Measurements from ENCODE around the gene ABCA3. TPM values are rescaled to one million over a fixed set of nuclear protein-coding genes. Genes with fewer than 3 reads are reported as not detected.

Gene ABCA3
- polyA plus RNA-seq, 1 donor from 2014 or later = 30.7 TPM

- H3K9ac ChIP-seq (ENCODE audit: low read length) = no peak overlapping the region
- H3K36me3 ChIP-seq (ENCODE audit: insufficient read depth, low read length) = no peaks in the 10 kb centered on the region
- no peak overlapping the region for H3K27ac ChIP-seq (ENCODE audit: low read length)
Measured at GRCh38 chr16:2244926-2245795, 95.4 kb downstream of the ABCA3 start.

GRCh38 chr16:2244301-2244700 is 96.2 kb downstream of the ABCA3 start:
- Histone ChIP-seq H2AFZ (ENCODE audit: low read depth, low read length) (no peak overlapping the region), H3K9ac (ENCODE audit: low read length) (no peak overlapping the region), H4K20me1 (ENCODE audit: insufficient read depth) (no peaks in the 10 kb centered on the region), H3K79me2 (replicated peaks; ENCODE audit: insufficient read depth, low read length) (peaks cover 4% of the 10 kb centered on the region), H3K9me2 (ENCODE audit: insufficient read depth, low read length) (no peaks in the 10 kb centered on the region), H3K4me2 (ENCODE audit: low read length) (no peak overlapping the region), H3K27me3 (ENCODE audit: insufficient read depth, low read depth, low read length) (no peaks in the 10 kb centered on the region), H3K36me3 (ENCODE audit: insufficient read depth, low read length) (no peaks in the 10 kb centered on the region), H3K9me3 (ENCODE audit: low read length) (no peaks in the 10 kb centered on the region), H3F3A (ENCODE audit: insufficient read depth, low read length, poor library complexity, severe bottlenecking) (no peaks in the 10 kb centered on the region), H3K27ac (ENCODE audit: low read length) (no peak overlapping the region), H3K4me3 (ENCODE audit: low read length) (no peak overlapping the region)
- TF ChIP-seq EP300 (conservative IDR thresholded peaks at IDR 0.05; ENCODE audit: poor library complexity, severe bottlenecking) (no peak), MXI1 (conservative IDR thresholded peaks at IDR 0.05; ENCODE audit: poor library complexity, severe bottlenecking) (no peak), EZH2 (IDR thresholded peaks at IDR 0.05; ENCODE audit: borderline replicate concordance, insufficient read depth, low read length, poor library complexity, severe bottlenecking) (no peak)
- TF ChIP-seq, protein P1, sequence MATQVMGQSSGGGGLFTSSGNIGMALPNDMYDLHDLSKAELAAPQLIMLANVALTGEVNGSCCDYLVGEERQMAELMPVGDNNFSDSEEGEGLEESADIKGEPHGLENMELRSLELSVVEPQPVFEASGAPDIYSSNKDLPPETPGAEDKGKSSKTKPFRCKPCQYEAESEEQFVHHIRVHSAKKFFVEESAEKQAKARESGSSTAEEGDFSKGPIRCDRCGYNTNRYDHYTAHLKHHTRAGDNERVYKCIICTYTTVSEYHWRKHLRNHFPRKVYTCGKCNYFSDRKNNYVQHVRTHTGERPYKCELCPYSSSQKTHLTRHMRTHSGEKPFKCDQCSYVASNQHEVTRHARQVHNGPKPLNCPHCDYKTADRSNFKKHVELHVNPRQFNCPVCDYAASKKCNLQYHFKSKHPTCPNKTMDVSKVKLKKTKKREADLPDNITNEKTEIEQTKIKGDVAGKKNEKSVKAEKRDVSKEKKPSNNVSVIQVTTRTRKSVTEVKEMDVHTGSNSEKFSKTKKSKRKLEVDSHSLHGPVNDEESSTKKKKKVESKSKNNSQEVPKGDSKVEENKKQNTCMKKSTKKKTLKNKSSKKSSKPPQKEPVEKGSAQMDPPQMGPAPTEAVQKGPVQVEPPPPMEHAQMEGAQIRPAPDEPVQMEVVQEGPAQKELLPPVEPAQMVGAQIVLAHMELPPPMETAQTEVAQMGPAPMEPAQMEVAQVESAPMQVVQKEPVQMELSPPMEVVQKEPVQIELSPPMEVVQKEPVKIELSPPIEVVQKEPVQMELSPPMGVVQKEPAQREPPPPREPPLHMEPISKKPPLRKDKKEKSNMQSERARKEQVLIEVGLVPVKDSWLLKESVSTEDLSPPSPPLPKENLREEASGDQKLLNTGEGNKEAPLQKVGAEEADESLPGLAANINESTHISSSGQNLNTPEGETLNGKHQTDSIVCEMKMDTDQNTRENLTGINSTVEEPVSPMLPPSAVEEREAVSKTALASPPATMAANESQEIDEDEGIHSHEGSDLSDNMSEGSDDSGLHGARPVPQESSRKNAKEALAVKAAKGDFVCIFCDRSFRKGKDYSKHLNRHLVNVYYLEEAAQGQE (IDR thresholded peaks at IDR 0.05; ENCODE audit: borderline replicate concordance) = no peak

More at GRCh38 chr16:2244926-2245795, 95.4 kb downstream of the ABCA3 start:
- TF ChIP-seq TAF1 (IDR thresholded peaks at IDR 0.05; ENCODE audit: low read depth) (no peak), SMC3 (conservative IDR thresholded peaks at IDR 0.05; ENCODE audit: poor library complexity) (no peak), EP300 (conservative IDR thresholded peaks at IDR 0.05; ENCODE audit: poor library complexity, severe bottlenecking) (no peak), EZH2 (IDR thresholded peaks at IDR 0.05; ENCODE audit: borderline replicate concordance, insufficient read depth, low read length, poor library complexity, severe bottlenecking) (no peak), RAD21 (conservative IDR thresholded peaks at IDR 0.05) (no peak), POLR2AphosphoS5 (IDR thresholded peaks at IDR 0.05) (no peak), MXI1 (conservative IDR thresholded peaks at IDR 0.05; ENCODE audit: poor library complexity, severe bottlenecking) (no peak)
- TF ChIP-seq, protein P1 (IDR thresholded peaks at IDR 0.05; ENCODE audit: borderline replicate concordance) = no peak
- TF ChIP-seq, protein P2, sequence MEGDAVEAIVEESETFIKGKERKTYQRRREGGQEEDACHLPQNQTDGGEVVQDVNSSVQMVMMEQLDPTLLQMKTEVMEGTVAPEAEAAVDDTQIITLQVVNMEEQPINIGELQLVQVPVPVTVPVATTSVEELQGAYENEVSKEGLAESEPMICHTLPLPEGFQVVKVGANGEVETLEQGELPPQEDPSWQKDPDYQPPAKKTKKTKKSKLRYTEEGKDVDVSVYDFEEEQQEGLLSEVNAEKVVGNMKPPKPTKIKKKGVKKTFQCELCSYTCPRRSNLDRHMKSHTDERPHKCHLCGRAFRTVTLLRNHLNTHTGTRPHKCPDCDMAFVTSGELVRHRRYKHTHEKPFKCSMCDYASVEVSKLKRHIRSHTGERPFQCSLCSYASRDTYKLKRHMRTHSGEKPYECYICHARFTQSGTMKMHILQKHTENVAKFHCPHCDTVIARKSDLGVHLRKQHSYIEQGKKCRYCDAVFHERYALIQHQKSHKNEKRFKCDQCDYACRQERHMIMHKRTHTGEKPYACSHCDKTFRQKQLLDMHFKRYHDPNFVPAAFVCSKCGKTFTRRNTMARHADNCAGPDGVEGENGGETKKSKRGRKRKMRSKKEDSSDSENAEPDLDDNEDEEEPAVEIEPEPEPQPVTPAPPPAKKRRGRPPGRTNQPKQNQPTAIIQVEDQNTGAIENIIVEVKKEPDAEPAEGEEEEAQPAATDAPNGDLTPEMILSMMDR (IDR thresholded peaks at IDR 0.05; ENCODE audit: poor library complexity, severe bottlenecking) = no peak
- H2AFZ ChIP-seq (ENCODE audit: low read depth, low read length) = no peak overlapping the region
- H3K4me3 ChIP-seq (ENCODE audit: low read length) = no peak overlapping the region
- H3K9me2 ChIP-seq (ENCODE audit: insufficient read depth, low read length) = no peaks in the 10 kb centered on the region
- peaks cover 4% of the 10 kb centered on the region for H3K79me2 ChIP-seq (replicated peaks; ENCODE audit: insufficient read depth, low read length)
- H3K9me3 ChIP-seq (ENCODE audit: low read length) = no peaks in the 10 kb centered on the region
- H4K20me1 ChIP-seq (ENCODE audit: insufficient read depth) = no peaks in the 10 kb centered on the region
- no peak overlapping the region for H3K4me2 ChIP-seq (ENCODE audit: low read length)
- H3F3A ChIP-seq (ENCODE audit: insufficient read depth, low read length, poor library complexity, severe bottlenecking) = no peaks in the 10 kb centered on the region
- no peaks in the 10 kb centered on the region for H3K27me3 ChIP-seq (ENCODE audit: insufficient read depth, low read depth, low read length)
